ENCODE measurements around the gene PDZRN3.

The PDZRN3 gene

DNA sequence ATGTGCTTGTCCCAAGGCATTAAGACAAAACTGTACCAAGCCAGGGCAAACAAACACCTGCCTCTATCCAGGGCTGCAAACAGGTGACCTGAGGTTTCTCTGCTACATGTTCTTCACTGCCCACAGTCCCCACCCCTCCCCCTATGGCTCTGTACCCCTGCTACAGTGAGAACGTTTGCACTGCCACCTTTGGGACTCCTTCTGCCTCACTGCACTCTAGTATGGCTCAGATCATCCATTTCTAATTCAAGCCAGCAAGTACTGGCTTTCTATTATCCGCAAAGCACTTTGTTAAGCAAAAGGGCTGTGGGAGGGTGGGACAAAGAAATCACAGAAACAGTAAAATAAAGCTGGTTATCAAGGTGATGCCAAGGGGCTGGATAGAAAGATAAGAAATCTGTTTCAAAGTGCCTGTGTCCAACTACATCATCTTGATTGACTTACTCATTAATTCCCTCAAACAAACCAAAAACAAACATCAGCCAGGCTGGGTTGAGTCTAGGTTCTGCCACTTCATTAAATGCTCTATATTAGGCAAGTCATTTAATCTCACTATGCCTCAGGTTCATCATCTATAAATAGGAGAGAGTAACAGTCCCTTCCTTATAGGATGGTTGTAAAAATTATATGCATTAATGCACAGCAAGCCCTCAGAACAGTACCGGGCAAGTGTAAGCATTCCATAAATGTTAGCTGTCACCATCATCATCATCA, 95.3 kb downstream of the PDZRN3 start:
- in situ Hi-C loops (cut with HindIII; ENCODE audit: low sequenced_read_pairs) = no loop called here

DNA sequence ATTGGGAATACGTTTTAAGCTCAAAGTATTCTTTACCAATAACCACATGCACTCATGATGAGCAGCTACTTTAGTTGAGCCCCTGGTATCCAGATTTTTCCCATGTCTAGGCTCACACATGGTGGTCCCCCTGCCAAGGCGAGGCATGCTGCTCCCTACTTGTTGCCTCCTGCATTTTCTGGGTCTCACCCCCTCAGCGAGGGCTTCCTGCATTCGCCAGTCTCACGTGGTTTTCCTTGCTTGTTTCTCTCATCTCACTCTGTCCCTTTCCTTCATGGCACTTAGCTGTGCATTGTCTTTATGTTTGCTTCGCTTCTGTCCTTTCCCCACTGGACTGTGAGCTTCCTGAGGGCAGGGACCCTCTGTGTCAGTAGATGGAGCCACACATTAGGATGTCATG, 99.2 kb downstream of the PDZRN3 start:
- in situ Hi-C loops (cut with HindIII; ENCODE audit: low sequenced_read_pairs) = no loop called here

DNA sequence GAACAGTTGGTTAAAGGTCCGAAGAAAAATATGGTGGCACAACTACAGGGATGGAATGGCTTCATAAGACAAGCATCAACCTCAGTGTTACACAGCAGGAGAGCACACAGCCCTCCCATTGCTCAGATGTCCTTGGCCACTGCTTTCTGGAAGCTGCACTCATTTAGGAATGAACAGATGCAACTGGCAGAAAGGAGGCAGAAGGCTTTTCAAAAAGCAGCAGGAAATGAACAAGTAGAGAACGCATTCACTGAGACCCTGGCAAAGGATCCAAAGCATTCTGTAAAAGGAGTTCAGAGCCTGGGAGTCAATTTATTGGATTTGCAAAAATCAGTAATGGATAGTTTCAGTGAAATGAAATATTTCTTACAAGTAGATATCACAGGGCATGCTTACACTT, 101.1 kb downstream of the PDZRN3 start:
- in situ Hi-C loops (cut with HindIII; ENCODE audit: low sequenced_read_pairs) = no loop called here

DNA sequence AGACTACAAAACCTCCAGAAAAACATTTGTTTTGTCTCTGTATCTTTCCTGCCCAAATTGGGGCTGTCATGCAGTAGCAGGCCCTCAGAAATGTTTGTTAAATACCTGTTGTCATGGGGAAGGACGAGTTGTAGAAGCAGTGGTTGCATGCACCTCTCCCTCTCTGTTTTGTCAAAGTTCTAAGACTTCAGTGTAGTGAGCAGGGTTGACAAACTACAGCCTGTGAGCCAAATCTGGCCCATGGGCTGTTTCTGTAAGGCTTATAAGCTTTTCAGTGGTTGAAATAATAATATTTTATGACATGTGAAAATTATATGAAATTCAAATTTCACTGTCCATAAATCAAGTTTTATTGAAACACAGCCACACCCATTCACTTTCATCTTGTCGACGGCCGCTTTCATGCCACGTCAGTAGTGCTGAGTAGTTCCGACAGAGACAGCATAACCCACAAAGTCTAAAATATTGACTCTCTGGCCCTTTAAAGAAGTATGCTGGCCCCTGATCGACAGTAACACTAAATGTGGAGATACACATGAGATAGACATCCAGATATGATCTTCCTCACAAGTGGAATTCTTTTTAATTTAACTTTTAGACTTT, 102.9 kb downstream of the PDZRN3 start:
- in situ Hi-C loops (cut with HindIII; ENCODE audit: low sequenced_read_pairs) = no loop called here

DNA sequence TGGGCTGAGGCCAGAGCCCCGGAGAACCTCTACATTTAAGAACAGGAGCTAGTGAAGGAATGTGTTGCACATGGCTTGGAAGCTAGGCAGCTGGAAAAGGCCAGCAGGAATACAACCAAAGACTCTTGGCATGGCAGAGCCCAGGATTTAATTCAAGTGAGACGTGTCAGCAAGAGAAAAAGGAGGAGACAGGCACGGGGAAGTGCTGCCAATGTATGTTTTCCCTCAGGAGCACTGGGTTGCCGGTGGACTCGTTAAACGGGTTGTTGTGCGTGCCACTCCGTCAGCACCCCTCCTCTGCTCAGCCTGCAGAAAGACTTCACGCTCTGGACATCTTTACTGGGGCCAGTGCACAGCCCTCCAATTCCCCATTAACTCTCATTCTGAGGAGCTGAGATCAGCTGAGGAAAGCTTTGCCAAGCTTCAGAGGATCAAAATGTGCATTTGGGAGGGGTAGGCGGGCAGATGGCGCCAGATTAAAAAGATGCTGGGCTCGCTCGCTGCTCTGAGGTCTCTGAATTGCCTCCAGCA, 103.7 kb downstream of the PDZRN3 start:
- in situ Hi-C loops (cut with HindIII; ENCODE audit: low sequenced_read_pairs) = no loop called here

DNA sequence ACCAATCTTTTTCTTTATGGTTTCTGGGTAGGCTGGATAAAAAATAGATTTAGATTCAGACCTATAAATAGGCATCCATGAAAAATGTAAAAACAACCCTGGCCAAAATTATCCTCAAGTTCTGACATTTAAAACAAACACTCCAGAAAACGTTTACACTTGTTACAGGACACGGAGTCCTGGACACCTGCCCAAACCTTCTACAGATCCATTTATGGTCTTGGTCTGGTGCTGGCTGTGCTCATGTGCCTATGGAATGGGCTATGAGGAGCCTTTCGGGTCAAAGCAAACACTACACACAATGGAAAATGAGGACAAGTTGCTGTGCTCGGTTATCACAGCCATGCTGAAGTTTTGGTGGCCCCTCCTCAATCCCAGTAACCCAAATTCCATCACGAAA, 108.1 kb downstream of the PDZRN3 start:
- in situ Hi-C loops (cut with HindIII; ENCODE audit: low sequenced_read_pairs) = no loop called here

DNA sequence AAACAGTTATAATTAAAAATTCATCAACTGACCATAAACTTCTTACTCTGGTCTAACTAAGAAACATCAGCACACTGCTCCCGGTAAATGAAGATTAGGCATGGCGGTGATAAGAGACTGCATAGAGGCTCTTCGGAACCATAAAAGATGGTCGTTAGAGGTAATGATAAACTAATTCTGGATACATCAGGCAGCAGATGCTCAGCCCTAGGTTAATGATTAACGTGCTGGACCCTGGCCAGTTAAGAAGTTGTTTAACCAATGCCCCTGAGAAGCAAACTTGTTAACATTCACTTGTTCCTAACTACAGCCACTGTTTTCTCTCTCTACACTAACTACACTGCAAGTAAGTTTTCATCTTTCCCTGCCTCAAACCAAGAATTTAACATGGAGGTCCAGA, 111.5 kb downstream of the PDZRN3 start:
- in situ Hi-C loops (cut with HindIII; ENCODE audit: low sequenced_read_pairs) = no loop called here

DNA sequence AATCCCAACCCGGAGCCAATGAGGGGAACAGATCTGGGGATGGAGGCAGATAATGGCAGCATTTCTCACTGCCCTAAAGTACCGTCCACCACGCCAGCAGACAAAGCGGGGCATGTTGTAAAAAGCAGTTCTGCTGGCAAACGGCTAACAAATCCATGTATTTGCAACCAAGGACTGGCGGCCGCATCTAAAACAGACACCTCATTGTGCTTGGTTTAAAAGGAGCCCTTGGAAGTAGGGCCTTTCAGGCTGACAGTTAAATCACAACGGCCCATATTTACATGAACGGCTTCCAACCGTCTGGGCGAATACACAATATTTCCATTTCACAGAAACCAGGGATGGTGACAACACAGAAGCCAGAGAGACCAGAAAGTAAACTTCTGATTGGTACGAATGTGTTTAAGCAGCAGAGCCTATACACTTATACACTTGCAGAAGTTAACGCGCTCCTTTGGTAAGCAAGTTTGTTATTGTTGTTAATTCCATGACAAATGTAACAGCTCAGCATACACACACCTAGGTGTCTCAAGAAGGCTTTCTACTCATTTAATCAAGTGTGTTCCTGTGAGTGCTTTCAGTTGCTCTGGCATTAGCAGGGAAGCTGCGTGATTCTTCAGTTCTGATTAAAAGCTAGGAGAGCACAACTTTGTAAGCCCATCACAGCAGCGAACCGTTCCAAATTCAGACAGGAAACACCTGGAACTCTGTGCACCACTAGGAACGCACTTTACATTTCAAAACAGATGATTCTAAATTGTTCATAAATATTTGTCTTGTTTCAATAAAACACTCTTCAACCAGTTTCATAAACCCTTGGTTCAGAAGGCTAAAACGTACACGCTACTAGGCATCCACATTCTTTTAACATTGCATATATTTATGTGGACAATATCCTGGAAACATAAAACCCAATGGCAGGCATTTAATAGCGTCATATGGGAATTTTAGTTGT, 112.9 kb downstream of the PDZRN3 start:
- in situ Hi-C loops (cut with HindIII; ENCODE audit: low sequenced_read_pairs) = no loop called here

DNA sequence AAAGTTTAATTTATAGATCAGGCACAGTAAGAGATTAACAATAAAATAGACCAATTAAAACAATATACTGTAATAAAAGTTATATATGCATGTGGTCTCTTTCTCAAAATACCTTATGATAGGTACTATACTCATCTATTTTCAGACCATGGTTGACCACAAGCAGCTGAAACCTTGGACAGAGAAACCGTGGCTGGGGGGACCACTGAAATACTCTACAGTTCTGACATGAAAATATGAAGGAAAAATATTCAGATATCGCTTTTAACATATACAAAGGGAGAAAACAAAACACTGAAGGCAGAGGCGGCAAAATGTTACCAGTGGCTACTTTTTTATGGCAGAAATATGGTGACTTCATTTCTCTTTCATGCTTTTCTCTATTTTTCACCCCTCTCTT, 114.0 kb downstream of the PDZRN3 start:
- in situ Hi-C loops (cut with HindIII; ENCODE audit: low sequenced_read_pairs) = no loop called here

DNA sequence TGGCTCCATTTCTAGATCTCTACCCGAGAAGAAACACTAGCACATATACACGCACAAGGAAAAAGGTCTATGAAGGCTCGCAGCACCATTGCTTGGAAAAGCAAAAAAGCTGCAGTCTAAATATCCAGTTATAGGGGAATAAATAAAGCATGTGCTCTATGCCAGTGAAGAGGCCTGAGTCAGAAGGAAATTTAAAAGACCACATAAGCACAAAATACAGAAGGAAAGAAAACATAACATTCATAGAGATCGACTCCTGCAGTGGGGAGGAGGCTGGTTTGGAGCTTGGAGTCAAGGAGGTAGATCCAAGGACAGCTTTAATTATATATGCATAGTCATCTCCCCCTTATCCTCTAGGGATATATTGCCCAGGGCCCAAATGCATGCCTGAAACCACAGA, 114.4 kb downstream of the PDZRN3 start:
- in situ Hi-C loops (cut with HindIII; ENCODE audit: low sequenced_read_pairs) = no loop called here

DNA sequence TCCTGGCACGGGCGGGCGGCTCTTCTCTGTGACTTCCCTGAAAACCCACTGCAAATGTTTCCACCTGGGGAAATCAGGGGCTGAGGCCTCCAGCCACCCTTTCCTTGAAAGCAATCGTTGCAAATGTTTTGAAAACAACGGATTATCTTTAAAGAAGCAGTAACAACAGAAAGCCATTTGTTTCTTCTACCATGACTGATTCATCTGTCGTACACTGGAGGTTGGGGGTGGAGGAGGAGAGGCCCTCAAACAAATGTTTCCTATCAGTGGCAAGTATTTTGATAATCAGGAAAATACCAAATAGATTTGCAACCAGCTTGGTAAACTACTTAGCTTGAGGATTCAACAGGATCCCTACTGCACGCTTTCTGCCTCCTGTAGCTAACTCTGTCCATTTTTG, 114.9 kb downstream of the PDZRN3 start:
- in situ Hi-C loops (cut with HindIII; ENCODE audit: low sequenced_read_pairs) = no loop called here

DNA sequence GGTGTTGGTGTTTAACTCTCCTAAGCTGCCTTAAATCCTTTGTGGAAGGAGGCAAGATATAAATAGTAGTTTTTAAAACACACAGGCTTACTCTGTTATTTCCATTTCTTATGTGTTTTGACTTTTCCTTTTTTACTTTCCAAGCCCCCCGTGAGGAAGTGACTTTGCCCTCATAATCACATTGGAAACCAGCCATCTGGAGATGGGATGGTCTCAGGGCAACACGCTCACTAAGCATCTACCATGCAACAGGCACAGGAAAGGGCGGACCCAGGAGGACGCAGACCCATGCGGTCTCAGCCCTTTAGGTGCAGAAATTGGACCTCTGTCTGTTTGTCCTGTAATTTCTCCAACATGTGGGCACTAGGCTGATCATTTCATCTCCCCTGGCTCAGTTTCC, 115.7 kb downstream of the PDZRN3 start:
- in situ Hi-C loops (cut with HindIII; ENCODE audit: low sequenced_read_pairs) = no loop called here

DNA sequence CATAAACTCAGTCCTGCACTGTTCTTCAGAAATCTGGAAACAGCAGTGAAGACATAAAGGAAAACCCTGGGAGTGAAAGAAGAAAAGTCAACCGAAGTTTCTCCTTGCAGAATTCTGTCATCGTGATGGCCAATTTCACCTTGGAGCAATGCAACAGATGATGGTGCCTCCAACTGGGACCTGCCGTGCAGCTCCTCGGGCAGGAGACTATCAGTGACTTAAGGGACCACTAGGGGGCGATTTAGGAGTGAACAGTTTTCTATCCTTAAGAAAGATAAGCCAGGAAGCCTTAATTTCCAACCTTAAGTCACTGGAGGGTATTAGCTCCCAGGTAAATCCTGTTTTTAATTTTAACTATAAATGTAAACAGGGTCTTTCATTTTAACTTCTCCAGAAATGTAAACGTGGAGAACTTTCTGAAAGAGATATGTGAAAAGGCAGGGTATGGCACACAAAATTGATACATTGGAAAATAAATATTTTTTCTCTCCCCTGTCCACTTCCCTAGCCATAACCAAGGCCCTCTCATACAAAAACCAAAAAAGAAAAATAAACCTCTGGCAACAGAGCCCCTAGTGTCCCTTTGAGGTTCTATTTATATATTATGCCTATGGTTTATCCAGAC, 116.3 kb downstream of the PDZRN3 start:
- in situ Hi-C loops (cut with HindIII; ENCODE audit: low sequenced_read_pairs) = no loop called here

DNA sequence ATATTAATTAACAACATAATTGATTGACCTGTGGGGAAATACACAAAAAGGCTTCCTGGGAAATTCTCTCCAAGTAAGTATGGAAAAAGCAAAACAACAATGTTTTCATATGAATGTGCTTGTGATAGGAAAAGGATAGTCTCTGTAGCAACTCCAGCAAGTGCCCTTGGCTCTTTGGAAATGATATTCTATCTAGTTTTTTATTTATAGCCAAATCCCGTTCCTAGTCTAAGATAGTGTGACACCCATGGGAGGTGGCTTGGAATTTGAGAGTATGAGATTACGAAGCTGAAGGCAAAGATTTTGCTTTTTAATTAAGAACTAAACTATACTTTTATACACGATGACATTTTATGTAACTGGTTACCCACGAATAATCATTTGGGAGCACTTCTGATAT, 119.9 kb downstream of the PDZRN3 start:
- in situ Hi-C loops (cut with HindIII; ENCODE audit: low sequenced_read_pairs) = no loop called here

DNA sequence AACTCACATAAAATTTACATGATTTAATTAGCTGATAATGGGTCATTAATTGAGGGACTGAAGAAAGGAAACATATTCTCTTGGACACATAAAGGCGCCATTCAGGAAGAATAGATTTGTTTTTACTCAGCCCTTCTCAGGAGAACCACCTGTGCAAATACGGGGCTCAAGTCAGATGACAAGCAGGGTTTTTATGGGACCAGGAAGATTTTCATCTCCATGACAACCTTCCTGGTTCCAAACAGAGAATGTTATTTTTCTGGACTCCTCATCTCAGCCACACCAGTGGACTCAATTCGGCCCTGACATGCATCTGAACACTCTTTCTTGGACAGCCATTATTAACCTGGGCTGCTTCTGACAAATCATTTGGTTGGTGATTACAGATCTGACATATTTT, 120.5 kb downstream of the PDZRN3 start:
- in situ Hi-C loops (cut with HindIII; ENCODE audit: low sequenced_read_pairs) = no loop called here

DNA sequence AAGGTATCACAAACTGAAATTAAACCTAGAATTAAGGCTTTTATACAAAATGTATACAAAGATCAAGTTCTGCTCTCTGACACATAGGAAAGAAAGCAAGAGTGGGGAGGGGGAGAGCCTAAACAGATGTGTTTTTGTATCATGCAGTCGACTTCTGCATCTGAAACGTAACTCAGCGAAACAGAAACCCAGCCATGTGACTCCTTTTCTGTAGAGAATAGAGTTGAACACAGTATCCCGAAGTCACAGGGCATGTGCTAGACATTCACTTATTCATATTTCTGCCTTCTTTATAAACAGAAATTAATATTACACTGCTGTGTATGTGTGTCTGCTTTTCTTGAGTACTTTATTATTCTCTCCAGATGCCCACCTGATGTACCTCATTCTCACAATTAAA, 121.0 kb downstream of the PDZRN3 start:
- in situ Hi-C loops (cut with HindIII; ENCODE audit: low sequenced_read_pairs) = no loop called here

DNA sequence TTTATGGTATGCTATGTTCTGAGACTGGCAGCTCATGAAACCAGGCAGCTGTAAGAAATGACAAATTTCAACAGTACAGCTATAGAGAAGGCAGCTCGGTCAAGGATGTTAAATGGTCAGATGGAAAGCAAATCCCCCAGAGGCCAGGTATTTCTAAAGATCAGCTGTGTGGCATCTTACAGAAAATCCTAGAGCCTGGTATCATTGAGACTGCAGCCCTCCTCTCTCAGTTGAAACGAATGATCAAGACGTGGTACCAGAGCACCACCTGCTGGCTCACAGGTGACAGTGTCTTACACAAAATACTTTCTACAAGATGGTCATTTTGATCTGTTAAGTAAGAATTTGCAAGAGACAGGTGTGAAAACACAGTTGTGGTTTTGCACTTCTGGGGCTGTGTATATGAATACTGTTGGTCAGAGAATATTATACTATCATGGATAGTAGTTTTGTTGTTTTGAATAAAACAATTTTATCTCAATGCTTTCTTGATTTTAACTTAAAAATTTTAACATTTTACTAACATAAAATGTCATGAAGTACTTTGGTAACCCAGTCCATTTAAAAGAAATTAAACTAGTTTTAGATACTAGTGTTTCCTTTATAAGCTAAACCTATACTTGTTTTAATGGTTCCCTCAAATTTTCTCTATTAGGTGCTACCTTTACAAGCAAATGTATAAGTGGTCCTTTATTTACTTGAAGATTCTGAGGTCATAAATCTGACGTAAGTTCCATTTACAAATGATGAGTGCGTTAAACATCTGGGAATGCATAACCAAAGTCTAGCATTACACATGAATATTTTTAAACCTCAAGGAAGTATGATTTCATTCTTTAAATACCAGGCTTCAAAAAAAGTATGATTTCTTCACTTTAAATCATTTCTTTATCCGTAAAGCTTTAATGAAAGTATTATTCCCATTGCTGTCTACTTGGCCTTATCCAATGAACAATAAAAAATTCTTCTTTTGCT, 121.8 kb downstream of the PDZRN3 start:
- in situ Hi-C loops (cut with HindIII; ENCODE audit: low sequenced_read_pairs) = no loop called here

DNA sequence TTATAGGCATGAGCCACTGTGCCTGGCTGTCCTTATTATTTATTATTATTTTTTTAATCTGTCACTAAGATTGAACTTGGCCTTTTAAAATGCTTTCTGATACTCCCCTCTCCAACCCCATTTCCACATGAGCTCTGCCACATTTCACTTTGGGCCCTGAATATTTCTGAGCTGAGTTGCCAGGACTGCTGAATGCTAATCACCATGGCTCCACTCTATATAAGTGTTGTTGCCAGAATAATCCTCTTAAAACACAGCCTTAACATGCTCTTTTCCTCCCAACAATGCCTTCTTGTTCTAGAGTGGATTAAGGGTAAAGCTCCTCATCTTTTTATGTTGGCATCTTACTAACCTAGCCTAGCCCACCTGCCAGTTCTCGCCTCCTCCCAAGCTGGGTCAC, 124.4 kb downstream of the PDZRN3 start:
- in situ Hi-C loops (cut with HindIII; ENCODE audit: low sequenced_read_pairs) = no loop called here

DNA sequence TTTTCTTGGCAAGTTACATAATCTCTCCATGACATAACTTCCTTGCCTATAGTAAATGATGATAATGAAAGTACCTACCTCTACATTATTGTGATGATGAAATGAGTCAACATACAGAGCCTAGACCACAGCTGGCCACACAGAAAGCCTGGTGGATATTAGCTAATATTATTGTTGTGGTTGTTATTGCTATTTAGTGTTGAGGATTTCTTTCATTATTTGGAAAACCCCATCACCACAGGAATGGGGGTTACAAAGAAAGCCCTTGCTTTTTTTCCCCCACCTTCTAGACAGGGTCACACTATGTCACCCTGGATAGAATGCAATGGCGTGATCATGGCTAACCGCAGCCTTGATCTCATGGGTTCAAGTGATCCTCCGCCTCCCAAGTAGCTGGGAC, 125.0 kb downstream of the PDZRN3 start:
- in situ Hi-C loops (cut with HindIII; ENCODE audit: low sequenced_read_pairs) = no loop called here
